ENCODE data around the gene SH3PXD2A.
"Not testable (repeated sequence)": the region's sequence is repeated elsewhere in the genome, so short reads cannot be mapped to it uniquely, and the experiment has no call there.

The SH3PXD2A gene

DNA sequence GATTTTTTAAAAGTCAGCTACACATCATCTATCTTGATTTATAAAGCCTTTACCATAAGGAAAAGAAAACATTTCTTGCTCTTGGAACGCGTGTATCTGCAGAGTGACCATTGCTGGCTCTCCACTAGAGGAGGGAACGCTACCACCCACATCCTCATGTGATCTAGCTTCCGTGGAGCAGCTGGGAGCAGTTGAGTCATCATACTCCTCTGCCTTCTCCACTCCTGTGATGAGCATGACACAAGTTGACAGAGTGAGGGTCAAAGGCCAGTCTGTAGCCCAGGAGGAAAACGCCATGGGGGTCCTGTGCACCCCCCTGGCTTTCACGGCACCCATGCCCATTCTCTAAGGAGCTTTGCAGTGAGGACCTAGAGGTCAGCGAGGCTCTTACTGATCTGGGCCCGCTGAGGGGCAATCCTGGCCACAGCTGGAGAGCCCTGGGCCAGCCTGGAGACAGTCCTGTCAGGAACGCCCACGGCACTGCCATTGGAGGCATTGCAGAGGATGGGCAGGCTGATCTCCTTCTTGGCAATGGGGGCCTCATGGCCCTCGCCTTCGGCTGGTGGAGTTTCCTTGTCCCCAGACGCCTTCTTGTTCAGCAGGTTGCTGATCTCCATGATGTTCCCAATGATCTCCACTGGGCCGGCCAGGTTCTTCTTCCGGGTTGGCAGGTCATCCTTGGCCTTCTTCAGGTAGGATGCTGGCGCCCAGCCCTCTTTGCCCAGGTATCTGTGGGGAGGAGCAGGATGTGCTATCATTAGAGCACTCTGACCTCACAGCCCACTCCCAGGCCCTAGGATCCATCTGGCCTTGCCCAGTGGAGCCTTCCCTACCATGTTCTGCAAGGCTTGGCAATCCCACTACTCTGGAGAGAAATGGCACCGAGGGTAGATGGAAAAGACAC is 242.7 kb downstream of the SH3PXD2A start:
- no peak overlapping the region for H3K4me3 ChIP-seq (ENCODE audit: low read depth, low read length)
- no peak for DNase-seq (ENCODE audit: low read depth)
- in situ Hi-C loops (cut with HindIII; ENCODE audit: low sequenced_read_pairs), result loop anchor here (25.0 kb wide), 1 partner anchor 250 kb away; the partner anchor contains the start of gene SH3PXD2A
- TF ChIP-seq, protein P1, sequence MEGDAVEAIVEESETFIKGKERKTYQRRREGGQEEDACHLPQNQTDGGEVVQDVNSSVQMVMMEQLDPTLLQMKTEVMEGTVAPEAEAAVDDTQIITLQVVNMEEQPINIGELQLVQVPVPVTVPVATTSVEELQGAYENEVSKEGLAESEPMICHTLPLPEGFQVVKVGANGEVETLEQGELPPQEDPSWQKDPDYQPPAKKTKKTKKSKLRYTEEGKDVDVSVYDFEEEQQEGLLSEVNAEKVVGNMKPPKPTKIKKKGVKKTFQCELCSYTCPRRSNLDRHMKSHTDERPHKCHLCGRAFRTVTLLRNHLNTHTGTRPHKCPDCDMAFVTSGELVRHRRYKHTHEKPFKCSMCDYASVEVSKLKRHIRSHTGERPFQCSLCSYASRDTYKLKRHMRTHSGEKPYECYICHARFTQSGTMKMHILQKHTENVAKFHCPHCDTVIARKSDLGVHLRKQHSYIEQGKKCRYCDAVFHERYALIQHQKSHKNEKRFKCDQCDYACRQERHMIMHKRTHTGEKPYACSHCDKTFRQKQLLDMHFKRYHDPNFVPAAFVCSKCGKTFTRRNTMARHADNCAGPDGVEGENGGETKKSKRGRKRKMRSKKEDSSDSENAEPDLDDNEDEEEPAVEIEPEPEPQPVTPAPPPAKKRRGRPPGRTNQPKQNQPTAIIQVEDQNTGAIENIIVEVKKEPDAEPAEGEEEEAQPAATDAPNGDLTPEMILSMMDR (IDR thresholded peaks at IDR 0.05; ENCODE audit: low read depth, low read length, missing control alignments), result no peak

DNA sequence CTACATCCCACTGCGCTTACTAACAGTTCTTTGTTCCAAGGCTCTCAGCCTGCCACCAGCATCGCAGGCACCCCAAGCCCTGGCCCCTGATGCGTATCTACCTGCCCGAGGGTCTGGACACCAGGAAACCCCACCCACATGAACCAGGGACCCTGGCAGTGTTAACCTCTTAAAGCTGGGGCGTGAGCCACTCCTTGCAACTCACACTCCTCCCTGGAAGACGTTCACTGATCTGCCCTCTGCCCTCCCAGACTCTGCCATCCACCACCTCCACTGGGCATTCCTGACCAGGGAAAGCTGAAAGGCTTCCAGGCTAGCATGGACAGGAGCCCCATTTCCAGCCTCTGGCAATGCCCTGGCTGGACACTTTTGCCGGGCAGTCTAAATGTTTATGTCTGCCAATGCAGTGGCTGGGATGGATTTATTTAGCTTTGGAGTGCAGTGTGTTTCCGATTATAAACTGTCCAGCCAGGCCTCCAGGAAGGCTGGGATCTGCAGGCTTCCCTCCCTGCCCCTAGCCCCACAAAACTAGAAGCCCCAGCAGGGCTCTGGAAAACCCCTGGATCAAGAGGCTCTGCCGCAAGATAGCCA is 244.4 kb downstream of the SH3PXD2A start:
- no peak overlapping the region for H3K4me3 ChIP-seq (ENCODE audit: low read depth, low read length)
- no peak for DNase-seq (ENCODE audit: low read depth)
- TF ChIP-seq, protein P1 (IDR thresholded peaks at IDR 0.05; ENCODE audit: low read depth, low read length, missing control alignments), result no peak
- in situ Hi-C loops (cut with HindIII; ENCODE audit: low sequenced_read_pairs), result loop anchor here (25.0 kb wide), 1 partner anchor 251 kb away; the partner anchor contains the start of gene SH3PXD2A

DNA sequence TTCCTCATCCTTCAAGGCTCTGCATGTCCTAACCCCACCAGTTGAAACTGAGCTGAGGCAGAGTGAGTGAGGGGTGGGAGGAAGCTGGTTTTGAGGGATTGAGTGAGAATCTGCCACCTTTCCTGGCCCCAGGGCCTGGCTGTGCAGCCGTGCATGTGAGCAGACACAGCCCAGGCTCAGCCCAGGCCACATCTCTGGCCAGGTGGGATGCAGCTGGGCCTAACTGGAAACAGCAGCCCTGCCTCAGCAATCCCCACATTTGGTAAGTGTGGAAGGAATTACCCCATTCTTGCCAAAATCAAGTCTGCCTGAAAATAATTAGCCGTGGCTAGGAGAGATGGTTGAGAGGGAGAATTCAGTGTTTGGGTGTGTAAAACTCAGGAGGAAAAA is 245.3 kb downstream of the SH3PXD2A start:
- in situ Hi-C loops (cut with HindIII; ENCODE audit: low sequenced_read_pairs), result loop anchor here (25.0 kb wide), 1 partner anchor 252 kb away; the partner anchor contains the start of gene SH3PXD2A

DNA sequence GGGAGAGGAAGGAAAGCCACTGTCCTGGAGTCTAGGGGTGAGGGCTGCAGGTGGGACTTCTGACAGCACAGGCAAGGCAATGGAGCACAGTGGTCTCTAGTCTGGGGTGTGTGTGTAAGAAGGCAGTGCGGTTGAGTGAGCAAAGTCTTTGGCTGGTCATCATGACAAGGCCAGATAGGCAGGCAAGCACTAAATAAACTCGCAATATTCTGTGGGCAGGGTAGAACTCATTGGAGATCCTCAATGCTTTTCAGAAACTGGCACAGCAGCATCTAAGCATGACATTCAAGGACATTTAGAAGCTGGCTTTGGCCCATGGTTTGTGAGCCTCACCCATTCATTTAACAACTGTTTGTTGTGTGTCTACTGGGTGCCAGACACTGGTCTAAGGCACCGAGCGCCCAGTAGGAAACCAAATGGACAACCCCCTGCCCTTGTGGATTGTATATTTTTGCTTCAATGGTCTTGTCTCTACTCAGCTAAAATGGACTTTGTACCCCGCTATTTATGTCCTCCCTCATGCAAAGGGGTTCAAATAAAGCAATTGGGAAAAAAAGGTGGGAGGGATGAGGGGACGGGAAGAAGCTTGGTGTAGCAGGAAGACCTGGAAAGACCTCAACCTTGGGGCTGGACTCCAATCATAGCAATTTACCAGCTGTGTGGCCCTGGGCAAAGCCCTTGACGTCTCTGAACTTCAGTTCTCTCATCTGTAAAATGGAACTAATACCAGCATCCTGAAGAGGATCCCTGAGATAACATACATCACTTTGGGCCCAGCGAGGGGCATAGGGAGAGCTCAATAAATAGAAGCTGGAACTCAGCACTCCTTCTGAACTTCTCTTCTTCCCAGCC is 245.9 kb downstream of the SH3PXD2A start:
- H3K4me3 ChIP-seq (ENCODE audit: low read depth, low read length), result no peak overlapping the region
- in situ Hi-C loops (cut with HindIII; ENCODE audit: low sequenced_read_pairs), result loop anchor here (5.0 to 25.0 kb wide), 3 partner anchors 75 to 253 kb away; partner anchors contain the start of gene SH3PXD2A
- DNase-seq (ENCODE audit: low read depth), result no peak
- TF ChIP-seq, protein P1 (IDR thresholded peaks at IDR 0.05; ENCODE audit: low read depth, low read length, missing control alignments), result no peak

More for the DNA sequence above, 245.3 kb downstream of the SH3PXD2A start:
- DNase-seq (ENCODE audit: low read depth), result no peak
- TF ChIP-seq, protein P1 (IDR thresholded peaks at IDR 0.05; ENCODE audit: low read depth, low read length, missing control alignments), result no peak
- H3K4me3 ChIP-seq (ENCODE audit: low read depth, low read length), result no peak overlapping the region

DNA sequence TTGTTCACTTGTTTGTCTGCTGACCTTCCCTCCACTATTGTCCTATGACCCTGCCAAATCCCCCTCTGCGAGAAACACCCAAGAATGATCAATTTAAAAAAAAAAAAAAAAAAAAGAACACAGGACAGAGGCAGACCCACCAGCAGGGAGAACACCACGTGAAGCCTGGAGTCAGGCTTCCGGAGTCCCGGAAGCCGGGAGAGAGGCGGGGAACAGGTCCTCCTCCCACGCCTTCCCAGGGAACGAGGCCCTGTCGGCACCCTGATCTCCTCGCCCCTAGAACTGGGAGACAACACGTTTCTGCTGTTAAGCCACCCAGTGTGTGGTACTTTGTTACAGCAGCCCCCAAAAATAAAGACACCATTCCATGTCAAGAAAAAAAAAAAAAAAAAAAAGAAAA is 247.3 kb downstream of the SH3PXD2A start:
- in situ Hi-C loops (cut with HindIII; ENCODE audit: low sequenced_read_pairs), result loop anchor here (5.0 to 25.0 kb wide), 3 partner anchors 77 to 254 kb away; partner anchors contain the start of gene SH3PXD2A
- DNase-seq (ENCODE audit: low read depth); H3K4me3 ChIP-seq (ENCODE audit: low read depth, low read length): not testable (repeated sequence)

DNA sequence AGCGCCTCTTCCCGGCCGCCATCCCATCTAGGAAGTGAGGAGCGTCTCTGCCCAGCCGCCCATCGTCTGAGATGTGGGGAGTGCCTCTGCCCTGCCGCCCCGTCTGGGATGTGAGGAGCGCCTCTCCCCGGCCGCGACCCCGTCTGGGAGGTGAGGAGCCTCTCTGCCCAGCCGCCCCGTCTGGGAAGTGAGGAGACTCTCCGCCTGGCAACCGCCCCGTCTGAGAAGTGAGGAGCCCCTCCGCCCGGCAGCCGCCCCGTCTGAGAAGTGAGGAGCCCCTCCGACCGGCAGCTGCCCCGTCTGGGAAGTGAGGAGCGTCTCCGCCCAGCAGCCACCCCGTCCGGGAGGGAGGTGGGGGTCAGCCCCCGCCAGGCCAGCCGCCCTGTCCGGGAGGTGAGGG is 248.3 kb downstream of the SH3PXD2A start:
- in situ Hi-C loops (cut with HindIII; ENCODE audit: low sequenced_read_pairs), result loop anchor here (5.0 to 25.0 kb wide), 3 partner anchors 78 to 255 kb away; partner anchors contain the start of gene SH3PXD2A

DNA sequence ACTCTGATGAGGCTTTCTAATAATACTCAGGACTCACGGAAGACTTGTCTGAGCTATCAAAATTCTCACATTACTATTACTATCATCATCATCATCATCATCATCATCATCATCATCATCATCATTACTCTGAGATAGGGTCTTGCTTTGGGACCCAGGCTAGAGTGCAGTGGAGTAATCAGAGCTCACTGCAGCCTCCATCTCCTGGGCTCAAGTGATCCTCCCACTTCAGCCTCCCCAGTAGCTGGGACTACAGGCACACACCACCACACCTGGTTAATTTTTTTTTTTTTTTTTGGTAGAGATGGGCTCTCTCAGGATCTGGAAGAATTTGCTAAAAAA is 249.3 kb downstream of the SH3PXD2A start:
- H3K4me3 ChIP-seq (ENCODE audit: low read depth, low read length); DNase-seq (ENCODE audit: low read depth): not testable (repeated sequence)
- in situ Hi-C loops (cut with HindIII; ENCODE audit: low sequenced_read_pairs), result loop anchor here (5.0 to 25.0 kb wide), 3 partner anchors 79 to 256 kb away; partner anchors contain the start of gene SH3PXD2A

More for the DNA sequence above, 248.3 kb downstream of the SH3PXD2A start:
- not testable (repeated sequence) for DNase-seq (ENCODE audit: low read depth); H3K4me3 ChIP-seq (ENCODE audit: low read depth, low read length)

All from astrocyte of the cerebellum (primary cell).